GM12873 (cell line): ENCODE data around the gene TLN1.

Experiments
- CTCF ChIP-seq: IDR thresholded peaks from 2 replicates; pipeline ENCODE4 v1.5.1; 2012; ENCODE audit warnings: low read depth, mild to moderate bottlenecking, moderate library complexity, low read length, control low read depth; ENCODE audit not compliant: insufficient read depth; ENCODE audit errors: missing control alignments

Gene TLN1

GRCh38 chr9:35688558-35689541 lies 43.1 kb downstream of the TLN1 start:
- no peak for TF ChIP-seq CTCF

GRCh38 chr9:35687972-35688557 lies 43.9 kb downstream of the TLN1 start:
- TF ChIP-seq CTCF: no peak

GRCh38 chr9:35687306-35687705 lies 44.7 kb downstream of the TLN1 start:
- no peak for TF ChIP-seq CTCF

- no peak for TF ChIP-seq CTCF
These were observed 45.5 kb downstream of the TLN1 start for GRCh38 chr9:35686222-35687203.

GRCh38 chr9:35685506-35685905 lies 46.5 kb downstream of the TLN1 start:
- no peak for TF ChIP-seq CTCF

GRCh38 chr9:35684921-35685320 lies 47.1 kb downstream of the TLN1 start:
- no peak for TF ChIP-seq CTCF

GRCh38 chr9:35683323-35683722 lies 48.7 kb downstream of the TLN1 start:
- TF ChIP-seq CTCF: no peak
